Mesothelial cell of epicardium (in vitro differentiated cells): ENCODE measurements around the gene AMHR2. TPM values are rescaled to one million over a fixed set of nuclear protein-coding genes. Genes with fewer than 3 reads are reported as not detected.
"Not testable (repeated sequence)": the region's sequence is repeated elsewhere in the genome, so short reads cannot be mapped to it uniquely, and the experiment has no call there.

Experiments
- DNase-seq, 2 experiments: peaks; one replicate each; pipeline ENCODE4 v3.0.0; 2021; ENCODE audit warnings: low spot score in 2 of 2; ENCODE audit not compliant: unreplicated experiment in 2 of 2
- H3K27ac Mint-ChIP-seq: 2 replicates; pipeline ENCODE4 v1.8.0; 2021; ENCODE audit warnings: mixed read lengths
- H3K27me3 Mint-ChIP-seq: 2 replicates; pipeline ENCODE4 v1.8.0; 2021; ENCODE audit warnings: low read depth, mixed read lengths
- H3K36me3 Mint-ChIP-seq: 2 replicates; pipeline ENCODE4 v1.8.0; 2021; ENCODE audit warnings: mixed read lengths
- H3K4me1 Mint-ChIP-seq: 2 replicates; pipeline ENCODE4 v1.8.0; 2021; ENCODE audit warnings: mixed read lengths
- H3K4me3 Mint-ChIP-seq: 2 replicates; pipeline ENCODE4 v1.8.0; 2021; ENCODE audit warnings: mild to moderate bottlenecking, moderate library complexity, mixed read lengths
- H3K9me3 Mint-ChIP-seq: 2 replicates; pipeline ENCODE4 v1.8.0; 2021; ENCODE audit warnings: mixed read lengths
- total RNA-seq: library from RNA; stranded (reverse); gene quantifications from 3 replicates; pipeline ENCODE4 v1.2.1, GENCODE V29; 2021
- TF ChIP-seq, protein P1 (sequence below): fragments of 200-600 bp; sonication (generic); IDR thresholded peaks from one replicate; pipeline ENCODE4 v1.5.0; 2021; ENCODE audit warnings: antibody characterized with exemption; ENCODE audit not compliant: unreplicated experiment

AMHR2 gene
- total RNA-seq, 1 donor from 2014 or later = 11.1 TPM

DNA sequence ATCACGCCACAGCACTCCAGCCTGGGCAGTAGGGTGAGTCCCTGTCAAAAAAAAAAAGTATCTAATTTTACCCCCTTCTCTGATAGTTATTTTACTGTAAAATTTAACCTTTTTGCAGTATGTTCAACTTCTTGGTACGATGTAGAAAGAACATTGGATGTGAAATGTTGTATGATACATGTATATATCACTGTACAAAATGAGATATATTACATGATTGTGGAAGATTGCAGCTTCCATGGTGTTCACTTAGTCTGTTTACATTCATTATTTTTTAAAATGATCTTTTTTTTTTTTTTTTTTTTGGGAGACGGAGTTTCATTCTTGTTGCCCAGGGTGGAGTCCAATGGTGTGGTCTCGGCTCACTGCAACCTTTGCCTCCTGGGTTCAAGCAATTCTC lies 34.7 kb upstream of the AMHR2 start:
- H3K36me3 Mint-ChIP-seq = peaks cover 10% of the 10 kb centered on the region
- peaks cover 52% of the 10 kb centered on the region for H3K4me1 Mint-ChIP-seq
- DNase-seq = no peak
- no peaks in the 10 kb centered on the region for H3K9me3 Mint-ChIP-seq
- peak overlapping the region; percentile 84 for H3K27ac Mint-ChIP-seq
- no peaks in the 10 kb centered on the region for H3K27me3 Mint-ChIP-seq
- H3K4me3 Mint-ChIP-seq = no peak overlapping the region
- TF ChIP-seq, protein P1, sequence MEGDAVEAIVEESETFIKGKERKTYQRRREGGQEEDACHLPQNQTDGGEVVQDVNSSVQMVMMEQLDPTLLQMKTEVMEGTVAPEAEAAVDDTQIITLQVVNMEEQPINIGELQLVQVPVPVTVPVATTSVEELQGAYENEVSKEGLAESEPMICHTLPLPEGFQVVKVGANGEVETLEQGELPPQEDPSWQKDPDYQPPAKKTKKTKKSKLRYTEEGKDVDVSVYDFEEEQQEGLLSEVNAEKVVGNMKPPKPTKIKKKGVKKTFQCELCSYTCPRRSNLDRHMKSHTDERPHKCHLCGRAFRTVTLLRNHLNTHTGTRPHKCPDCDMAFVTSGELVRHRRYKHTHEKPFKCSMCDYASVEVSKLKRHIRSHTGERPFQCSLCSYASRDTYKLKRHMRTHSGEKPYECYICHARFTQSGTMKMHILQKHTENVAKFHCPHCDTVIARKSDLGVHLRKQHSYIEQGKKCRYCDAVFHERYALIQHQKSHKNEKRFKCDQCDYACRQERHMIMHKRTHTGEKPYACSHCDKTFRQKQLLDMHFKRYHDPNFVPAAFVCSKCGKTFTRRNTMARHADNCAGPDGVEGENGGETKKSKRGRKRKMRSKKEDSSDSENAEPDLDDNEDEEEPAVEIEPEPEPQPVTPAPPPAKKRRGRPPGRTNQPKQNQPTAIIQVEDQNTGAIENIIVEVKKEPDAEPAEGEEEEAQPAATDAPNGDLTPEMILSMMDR = no peak

DNA sequence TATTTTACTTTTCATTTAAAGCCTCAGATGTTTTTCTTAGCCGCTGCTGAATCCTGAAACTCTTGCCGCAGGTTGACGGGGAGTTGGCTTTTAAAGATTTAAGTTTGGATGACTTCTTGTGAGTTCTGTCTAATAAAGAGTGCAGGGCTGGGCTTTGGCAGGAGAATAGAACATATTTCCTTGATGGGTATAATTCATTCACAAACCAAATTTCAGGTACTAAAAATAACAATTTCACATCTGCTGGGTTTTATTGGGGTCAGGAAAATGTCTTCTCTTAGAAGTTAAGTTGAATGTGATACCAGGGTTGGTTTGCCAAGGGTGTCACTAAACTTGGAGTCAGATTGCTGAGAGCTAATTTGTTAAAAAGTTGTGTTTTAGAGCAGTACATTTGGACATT lies 34.0 kb upstream of the AMHR2 start:
- Mint-ChIP-seq H3K4me3 (peak overlapping the region; percentile 33), H3K27ac (peak overlapping the region; percentile 84), H3K9me3 (no peaks in the 10 kb centered on the region), H3K4me1 (peaks cover 49% of the 10 kb centered on the region), H3K36me3 (peaks cover 10% of the 10 kb centered on the region), H3K27me3 (no peaks in the 10 kb centered on the region)
- TF ChIP-seq, protein P1 = no peak
- no peak for DNase-seq

- Mint-ChIP-seq H3K27me3 (no peaks in the 10 kb centered on the region), H3K4me1 (peaks cover 41% of the 10 kb centered on the region), H3K4me3 (peak overlapping the region; percentile 24), H3K36me3 (peaks cover 6% of the 10 kb centered on the region), H3K9me3 (no peaks in the 10 kb centered on the region), H3K27ac (peak overlapping the region; percentile 92)
- TF ChIP-seq, protein P1 = no peak
- DNase-seq = no peak
Measured at GRCh38 chr12:53391724-53392123, 31.9 kb upstream of the AMHR2 start.

- Mint-ChIP-seq H3K9me3 (no peaks in the 10 kb centered on the region), H3K4me3 (no peak overlapping the region), H3K4me1 (peaks cover 8% of the 10 kb centered on the region), H3K36me3 (peaks cover 10% of the 10 kb centered on the region), H3K27ac (no peak overlapping the region), H3K27me3 (no peaks in the 10 kb centered on the region)
- TF ChIP-seq, protein P1 = no peak
- no peak for DNase-seq
Measured at GRCh38 chr12:53399896-53400295, 23.8 kb upstream of the AMHR2 start.

- not testable (repeated sequence) for H3K4me3 Mint-ChIP-seq, H3K4me1 Mint-ChIP-seq, DNase-seq, H3K27me3 Mint-ChIP-seq, H3K9me3 Mint-ChIP-seq
- H3K27ac Mint-ChIP-seq = peak overlapping the region; percentile 88
- peaks cover 13% of the 10 kb centered on the region for H3K36me3 Mint-ChIP-seq
Measured at GRCh38 chr12:53402351-53402750, 21.3 kb upstream of the AMHR2 start.

DNA sequence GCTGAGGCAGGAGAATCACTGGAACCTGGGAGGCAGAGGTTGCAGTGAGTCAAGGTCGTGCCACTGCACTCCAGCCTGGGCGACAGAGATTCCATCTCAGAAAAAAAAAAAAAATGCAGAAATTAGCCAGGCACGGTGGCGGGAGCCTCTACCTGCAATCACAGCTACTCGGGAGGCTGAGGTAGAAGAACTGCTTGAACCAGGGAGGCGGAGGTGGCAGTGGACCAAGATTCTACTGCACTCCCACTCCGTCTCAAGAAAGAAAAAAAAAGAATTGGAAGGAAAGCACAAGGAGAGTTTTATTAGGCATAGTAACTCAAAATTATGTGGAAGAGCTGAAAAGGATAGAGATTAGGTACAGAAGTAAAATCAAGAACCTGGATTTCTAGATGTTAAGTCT lies 20.8 kb upstream of the AMHR2 start:
- peak overlapping the region; percentile 88 for H3K27ac Mint-ChIP-seq
- H3K36me3 Mint-ChIP-seq = peaks cover 12% of the 10 kb centered on the region
- TF ChIP-seq, protein P1 = no peak
- peaks cover 5% of the 10 kb centered on the region for H3K4me1 Mint-ChIP-seq
- no peak overlapping the region for H3K4me3 Mint-ChIP-seq
- no peaks in the 10 kb centered on the region for H3K9me3 Mint-ChIP-seq
- DNase-seq = no peak
- no peaks in the 10 kb centered on the region for H3K27me3 Mint-ChIP-seq
